Muscle of leg (tissue), 11 donors: ENCODE data around the gene SURF1. TPM values are rescaled to one million over a fixed set of nuclear protein-coding genes. Genes with fewer than 3 reads are reported as not detected.
A peak's percentile ranks its signal among the peaks of the same experiment; 100 is the strongest.

Source experiments
- DNase-seq: peaks from one replicate; pipeline ENCODE4 v3.0.0; 2013
- H3K27ac ChIP-seq: one replicate; pipeline ENCODE4 v1.5.1; 2013; ENCODE audit warnings: mild to moderate bottlenecking, low read length, control low read depth
- H3K27me3 ChIP-seq: one replicate; pipeline ENCODE4 v1.6.1; 2013; ENCODE audit warnings: low read length; ENCODE audit not compliant: control insufficient read depth, insufficient read depth
- H3K36me3 ChIP-seq: one replicate; pipeline ENCODE4 v1.6.1; 2013; ENCODE audit warnings: low read length; ENCODE audit not compliant: control insufficient read depth, insufficient read depth
- H3K4me1 ChIP-seq: one replicate; pipeline ENCODE4 v1.6.1; 2013; ENCODE audit warnings: low read length; ENCODE audit not compliant: control insufficient read depth, insufficient read depth
- H3K4me3 ChIP-seq: one replicate; pipeline ENCODE4 v1.5.1; 2013; ENCODE audit warnings: low read length, control low read depth
- H3K9me3 ChIP-seq: replicated peaks from 2 replicates; pipeline ENCODE4 v1.6.1; 2013; ENCODE audit warnings: low read depth, low read length; ENCODE audit not compliant: control insufficient read depth
- WGBS: methylation state at CpG from one replicate; pipeline ENCODE4 v1.1.5; 2013; ENCODE audit warnings: missing lambda C conversion rate; ENCODE audit not compliant: insufficient coverage; 5-methylcytosine and 5-hydroxymethylcytosine counted together
- polyA plus RNA-seq, 8 donors: library from polyadenylated mRNA; unstranded; fragments of 120-200 nt; gene quantifications; one replicate each; pipeline versions ENCODE4 v1.2.1 to v1.2.3, GENCODE V29; 2013; ENCODE audit warnings: inconsistent platforms in 1 of 8, low replicate concordance in 1 of 8; ENCODE audit not compliant: insufficient read length in 8 of 8, insufficient read depth in 1 of 8
- total RNA-seq: library from RNA; stranded (reverse); fragments of 120-200 nt; gene quantifications from one replicate; pipeline ENCODE4 v1.2.4, GENCODE V29; 2013

The SURF1 gene
- total and polyA plus RNA-seq, 9 donors = 19.3 to 36.5 (median 26.8) TPM

- peaks cover 21% of the 10 kb centered on the region for H3K4me1 ChIP-seq
- WGBS = under 1% methylated on average over 120 of the region's 120 CpGs
- H3K27ac ChIP-seq = peak within 1 kb of the TSS; percentile 91
- H3K27me3 ChIP-seq = no peaks in the 10 kb centered on the region
- peak within 1 kb of the TSS; percentile 90 for H3K4me3 ChIP-seq
- H3K9me3 ChIP-seq = peaks cover 3% of the 10 kb centered on the region
- peak; percentile 99 for DNase-seq
- peaks cover 13% of the 10 kb centered on the region for H3K36me3 ChIP-seq
Measured at GRCh38 chr9:133375724-133376654, 19.7 kb upstream of the SURF1 start, which contains the start of the genes STKLD1 and SURF4. TSS of gene STKLD1 (plus strand) at chr9:133376366. CDS start at chr9:133376474, 108 bp downstream. TSS of gene SURF4 (minus strand) at chr9:133376060. CDS start at chr9:133375969, 91 bp downstream.

- DNase-seq = peak; percentile 47
- Histone ChIP-seq H3K27me3 (no peaks in the 10 kb centered on the region), H3K9me3 (peaks cover 3% of the 10 kb centered on the region), H3K27ac (peak overlapping the region; percentile 91), H3K4me3 (peak overlapping the region; percentile 90), H3K4me1 (peaks cover 23% of the 10 kb centered on the region), H3K36me3 (peaks cover 20% of the 10 kb centered on the region)
- WGBS = under 1% methylated on average over 34 of the region's 39 CpGs
Measured at GRCh38 chr9:133375116-133375723, 18.9 kb upstream of the SURF1 start.

GRCh38 chr9:133374612-133375115 is 18.4 kb upstream of the SURF1 start:
- Histone ChIP-seq H3K27me3 (no peaks in the 10 kb centered on the region), H3K4me3 (peak overlapping the region; percentile 90), H3K27ac (peak overlapping the region; percentile 91), H3K36me3 (peaks cover 24% of the 10 kb centered on the region), H3K9me3 (peaks cover 3% of the 10 kb centered on the region), H3K4me1 (peaks cover 23% of the 10 kb centered on the region)
- DNase-seq = no peak
- WGBS = 0% methylated on average over 3 of the region's 12 CpGs

- H3K27me3 ChIP-seq = no peaks in the 10 kb centered on the region
- DNase-seq = no peak
- H3K4me1 ChIP-seq = peaks cover 34% of the 10 kb centered on the region
- H3K27ac ChIP-seq = no peak overlapping the region
- H3K4me3 ChIP-seq = no peak overlapping the region
- no peaks in the 10 kb centered on the region for H3K9me3 ChIP-seq
- peaks cover 43% of the 10 kb centered on the region for H3K36me3 ChIP-seq
- WGBS = 63% methylated on average over 5 of the region's 7 CpGs
Measured at GRCh38 chr9:133372144-133372543, 15.9 kb upstream of the SURF1 start.

GRCh38 chr9:133371261-133371711 is 15.0 kb upstream of the SURF1 start:
- WGBS = 57% methylated on average over 6 of the region's 12 CpGs
- DNase-seq = no peak
- Histone ChIP-seq H3K9me3 (no peaks in the 10 kb centered on the region), H3K27ac (no peak overlapping the region), H3K27me3 (no peaks in the 10 kb centered on the region), H3K36me3 (peaks cover 52% of the 10 kb centered on the region), H3K4me3 (no peak overlapping the region), H3K4me1 (peaks cover 30% of the 10 kb centered on the region)

- no peaks in the 10 kb centered on the region for H3K27me3 ChIP-seq
- H3K27ac ChIP-seq = no peak overlapping the region
- DNase-seq = no peak
- H3K36me3 ChIP-seq = peaks cover 58% of the 10 kb centered on the region
- H3K4me3 ChIP-seq = no peak overlapping the region
- H3K9me3 ChIP-seq = no peaks in the 10 kb centered on the region
- peaks cover 30% of the 10 kb centered on the region for H3K4me1 ChIP-seq
- WGBS = 66% methylated on average over 5 of the region's 9 CpGs
Measured at GRCh38 chr9:133370685-133371084, 14.4 kb upstream of the SURF1 start.

GRCh38 chr9:133369933-133370332 is 13.6 kb upstream of the SURF1 start:
- Histone ChIP-seq H3K4me1 (peaks cover 30% of the 10 kb centered on the region), H3K9me3 (no peaks in the 10 kb centered on the region), H3K27ac (no peak overlapping the region), H3K4me3 (no peak overlapping the region), H3K36me3 (peaks cover 65% of the 10 kb centered on the region), H3K27me3 (no peaks in the 10 kb centered on the region)
- 94% methylated on average over 2 of the region's 7 CpGs for WGBS
- no peak for DNase-seq

GRCh38 chr9:133369422-133369821 is 13.1 kb upstream of the SURF1 start:
- no peaks in the 10 kb centered on the region for H3K9me3 ChIP-seq
- H3K36me3 ChIP-seq = peaks cover 69% of the 10 kb centered on the region
- H3K4me3 ChIP-seq = no peak overlapping the region
- 80% methylated on average over 1 of the region's 6 CpGs for WGBS
- peaks cover 30% of the 10 kb centered on the region for H3K4me1 ChIP-seq
- H3K27ac ChIP-seq = no peak overlapping the region
- no peak for DNase-seq
- H3K27me3 ChIP-seq = no peaks in the 10 kb centered on the region

GRCh38 chr9:133368249-133368881 is 12.1 kb upstream of the SURF1 start:
- H3K36me3 ChIP-seq = peaks cover 78% of the 10 kb centered on the region
- peaks cover 30% of the 10 kb centered on the region for H3K4me1 ChIP-seq
- no peak overlapping the region for H3K27ac ChIP-seq
- H3K9me3 ChIP-seq = no peaks in the 10 kb centered on the region
- no peaks in the 10 kb centered on the region for H3K27me3 ChIP-seq
- H3K4me3 ChIP-seq = no peak overlapping the region
- no peak for DNase-seq
- WGBS = 65% methylated on average over 15 of the region's 18 CpGs
